Stomach smooth muscle (tissue), 2 donors: ENCODE data around the gene CD3E.
"Not testable (repeated sequence)": the region's sequence is repeated elsewhere in the genome, so short reads cannot be mapped to it uniquely, and the experiment has no call there.

Experiments used
- H3K27ac ChIP-seq: one replicate; pipeline ENCODE4 v1.7.0; 2013; ENCODE audit warnings: mild to moderate bottlenecking, low read length, inconsistent platforms
- H3K27me3 ChIP-seq, 2 donors: one replicate each; pipeline ENCODE4 v1.7.0; 2013; ENCODE audit warnings: low read length in 2 of 2; ENCODE audit not compliant: insufficient read depth in 2 of 2, control insufficient read depth in 1 of 2
- H3K36me3 ChIP-seq, 2 donors: one replicate each; pipeline ENCODE4 v1.7.0; 2013; ENCODE audit warnings: low read length in 2 of 2; ENCODE audit not compliant: control insufficient read depth in 2 of 2, insufficient read depth in 2 of 2
- H3K4me1 ChIP-seq: one replicate; pipeline ENCODE4 v1.7.0; 2013; ENCODE audit warnings: low read length; ENCODE audit not compliant: control insufficient read depth, insufficient read depth
- H3K4me3 ChIP-seq, 2 donors: one replicate each; pipeline ENCODE4 v1.7.0; 2013; ENCODE audit warnings: low read length in 2 of 2
- H3K9ac ChIP-seq, 2 donors: one replicate each; pipeline ENCODE4 v1.7.0; 2013; ENCODE audit warnings: low read length in 2 of 2, mild to moderate bottlenecking in 1 of 2
- H3K9me3 ChIP-seq, 2 donors: one replicate each; pipeline ENCODE4 v1.7.0; 2013; ENCODE audit warnings: low read length in 2 of 2; ENCODE audit not compliant: control insufficient read depth in 2 of 2
- donor health status: healthy.
- donor health status: Pancreatic carcinoma.

The CD3E gene

DNA sequence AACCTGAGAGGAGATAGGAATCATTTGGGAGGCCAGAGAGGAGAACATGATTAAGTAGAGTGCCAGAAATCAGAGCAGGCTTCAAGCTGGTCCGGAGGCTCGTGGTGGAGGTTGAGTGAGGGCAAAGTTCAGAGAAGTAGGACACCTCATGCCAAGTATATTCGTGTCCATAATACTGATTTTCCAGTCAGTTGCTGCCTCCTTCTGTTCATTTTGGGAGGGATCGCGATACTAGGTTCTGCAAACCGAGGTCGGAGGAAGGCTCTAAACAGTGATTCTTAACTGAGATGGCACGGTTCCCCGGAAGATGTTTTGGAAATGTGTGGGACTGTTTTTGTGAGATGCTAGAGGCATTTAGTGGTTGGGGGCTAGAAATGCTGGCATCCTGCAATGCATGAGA, 13.6 kb upstream of the CD3E start:
- H3K4me3 ChIP-seq = no peak overlapping the region
- no peak overlapping the region for H3K27ac ChIP-seq
- no peaks in the 10 kb centered on the region for H3K27me3 ChIP-seq
- H3K9me3 ChIP-seq = no peaks in the 10 kb centered on the region
- H3K36me3 ChIP-seq = no peaks in the 10 kb centered on the region
- no peak overlapping the region for H3K9ac ChIP-seq
- no peaks in the 10 kb centered on the region for H3K4me1 ChIP-seq

DNA sequence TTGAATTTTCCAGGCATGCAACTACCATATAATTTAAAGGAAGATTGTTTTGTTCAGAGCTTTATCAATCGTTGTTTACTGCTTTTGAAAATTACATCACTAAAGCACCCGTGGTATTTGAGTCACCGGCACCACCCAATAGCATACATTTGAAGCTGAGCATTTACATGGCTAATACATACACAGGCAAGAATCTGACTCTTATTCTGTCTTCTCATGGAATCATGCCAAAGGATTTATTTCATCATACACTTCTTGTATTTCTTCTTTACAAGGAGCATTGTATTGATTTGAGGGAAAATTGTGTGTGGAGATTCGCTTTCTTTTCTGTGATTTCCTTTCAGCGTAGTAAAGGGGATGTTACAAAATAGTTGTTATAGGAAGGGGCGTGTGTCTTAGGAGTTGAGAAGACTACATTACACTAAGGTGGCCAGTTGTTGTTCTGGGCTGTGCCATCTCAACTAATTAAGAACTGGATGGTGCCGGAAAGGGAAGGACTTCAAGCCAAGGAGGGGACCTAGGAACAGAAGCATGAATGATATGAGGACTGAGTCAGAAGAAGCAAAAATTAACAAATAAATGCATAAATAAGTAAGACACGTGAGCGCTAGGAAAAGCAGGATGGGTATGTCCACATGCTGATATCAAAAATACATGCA, 12.9 kb upstream of the CD3E start:
- no peak overlapping the region for H3K9ac ChIP-seq
- H3K27me3 ChIP-seq = no peaks in the 10 kb centered on the region

DNA sequence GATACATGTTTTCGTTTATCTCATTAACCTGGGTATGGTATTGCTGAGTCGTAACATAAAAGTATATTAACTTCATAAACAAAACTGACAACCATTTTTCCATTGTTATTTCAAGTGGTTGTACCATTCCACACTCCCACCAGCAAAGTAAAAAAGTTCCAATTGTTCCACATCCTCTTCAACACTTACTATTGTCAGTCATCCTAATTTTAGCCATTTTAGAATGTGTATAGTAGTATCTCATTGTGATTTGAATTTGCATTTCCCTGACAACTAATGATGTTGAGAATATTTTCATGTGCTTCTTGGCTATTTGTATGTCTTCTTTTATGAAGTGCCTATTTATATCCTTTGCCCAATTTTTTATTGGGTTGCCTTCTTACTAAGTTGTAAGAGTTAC, 10.5 kb upstream of the CD3E start:
- no peaks in the 10 kb centered on the region for H3K4me1 ChIP-seq
- H3K36me3 ChIP-seq = no peaks in the 10 kb centered on the region
- no peak overlapping the region for H3K27ac ChIP-seq
- no peak overlapping the region for H3K4me3 ChIP-seq
- no peaks in the 10 kb centered on the region for H3K27me3 ChIP-seq
- no peak overlapping the region for H3K9ac ChIP-seq
- H3K9me3 ChIP-seq = no peaks in the 10 kb centered on the region

More for the DNA sequence above, 12.9 kb upstream of the CD3E start:
- H3K4me1 ChIP-seq = no peaks in the 10 kb centered on the region
- no peak overlapping the region for H3K4me3 ChIP-seq
- H3K9me3 ChIP-seq = no peaks in the 10 kb centered on the region
- H3K36me3 ChIP-seq = no peaks in the 10 kb centered on the region
- H3K27ac ChIP-seq = no peak overlapping the region

DNA sequence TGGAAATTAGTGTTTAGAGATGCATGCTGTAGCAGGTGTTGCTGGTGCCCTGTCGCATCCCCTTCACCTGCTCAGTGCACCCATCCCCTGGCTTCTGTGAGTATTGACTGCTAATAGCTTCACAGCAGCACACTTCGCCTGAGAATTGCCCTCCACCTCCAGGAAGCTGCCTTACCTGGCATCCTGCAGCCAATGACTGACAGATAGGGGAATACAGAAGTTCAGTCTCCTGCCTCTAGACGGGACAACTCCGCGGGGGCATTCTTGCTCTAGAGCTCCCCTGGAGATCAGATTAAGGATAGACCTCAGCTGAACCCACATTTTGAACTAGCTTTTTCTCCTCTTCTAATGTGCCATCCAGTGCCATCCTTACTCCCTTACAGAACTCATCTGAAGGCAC, 9.3 kb upstream of the CD3E start:
- no peaks in the 10 kb centered on the region for H3K9me3 ChIP-seq
- H3K27me3 ChIP-seq = no peaks in the 10 kb centered on the region
- no peak overlapping the region for H3K4me3 ChIP-seq
- H3K36me3 ChIP-seq = no peaks in the 10 kb centered on the region
- no peak overlapping the region for H3K27ac ChIP-seq
- no peak overlapping the region for H3K9ac ChIP-seq
- H3K4me1 ChIP-seq = no peaks in the 10 kb centered on the region

DNA sequence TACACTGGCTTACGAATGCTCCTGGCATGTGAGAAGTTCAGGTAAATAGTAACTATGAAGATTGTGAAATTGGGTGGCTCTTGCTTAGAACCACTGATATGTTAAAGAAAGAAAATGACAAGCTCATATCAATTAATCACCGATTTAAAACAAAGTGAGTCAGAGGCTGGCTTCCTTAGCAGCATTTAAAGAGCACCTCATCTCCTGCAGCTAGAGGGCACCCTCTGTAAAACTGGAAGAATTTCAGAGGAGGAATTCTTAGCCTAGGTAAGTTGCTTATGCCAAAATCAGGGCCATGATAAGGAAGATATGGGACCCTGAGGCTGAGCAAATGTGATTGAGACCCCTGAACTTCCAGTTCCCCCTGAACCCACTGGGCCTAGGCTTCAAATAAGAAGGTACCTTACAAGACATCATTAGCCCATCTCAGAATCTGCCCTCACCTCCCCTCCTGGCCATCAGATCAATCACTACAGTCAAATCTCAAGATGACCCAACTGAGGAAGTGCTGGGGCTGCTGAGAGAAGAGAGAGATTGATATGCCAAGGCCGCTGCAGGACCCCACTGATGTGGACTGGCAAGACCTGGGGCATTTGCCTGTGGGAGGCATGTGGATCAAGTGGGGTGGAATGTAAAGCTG, 8.6 kb upstream of the CD3E start:
- Histone ChIP-seq H3K27me3 (no peaks in the 10 kb centered on the region), H3K4me1 (no peaks in the 10 kb centered on the region), H3K9me3 (no peaks in the 10 kb centered on the region), H3K36me3 (no peaks in the 10 kb centered on the region), H3K27ac (no peak overlapping the region), H3K9ac (no peak overlapping the region), H3K4me3 (no peak overlapping the region)

DNA sequence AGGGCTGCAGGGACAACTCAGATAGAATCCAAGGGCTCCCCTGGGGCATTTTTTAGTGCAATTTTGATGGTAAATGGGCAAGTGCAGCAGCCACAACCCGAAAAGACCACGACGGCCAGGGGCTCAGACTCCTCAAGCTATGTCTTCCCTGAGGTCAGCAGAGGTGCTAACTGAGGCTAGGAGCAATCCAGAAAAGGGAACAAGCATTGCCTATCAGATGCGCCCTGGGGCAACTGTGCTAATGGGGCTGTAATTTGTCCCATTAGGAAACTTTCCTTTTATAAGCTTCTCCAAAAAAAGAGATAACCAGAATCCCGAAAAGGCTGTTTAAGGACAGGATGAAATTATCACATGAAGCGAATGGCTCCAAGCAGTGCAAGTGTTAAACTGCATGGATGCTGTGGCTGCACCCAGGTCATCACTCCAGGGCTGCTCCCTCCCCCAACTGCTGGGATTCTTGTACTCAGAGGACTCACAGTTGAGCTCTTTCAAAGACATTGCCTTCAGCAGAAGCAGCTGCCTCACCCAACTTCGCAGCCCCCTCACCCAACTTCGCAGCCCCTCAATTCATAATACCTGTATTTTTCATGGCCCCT, 2.8 kb upstream of the CD3E start:
- Histone ChIP-seq H3K9me3 (no peaks in the 10 kb centered on the region), H3K9ac (no peak overlapping the region), H3K4me3 (no peak overlapping the region), H3K27ac (no peak overlapping the region), H3K27me3 (peaks cover 3 to 4% of the 10 kb centered on the region in 2 donors), H3K36me3 (no peaks in the 10 kb centered on the region), H3K4me1 (no peaks in the 10 kb centered on the region)

DNA sequence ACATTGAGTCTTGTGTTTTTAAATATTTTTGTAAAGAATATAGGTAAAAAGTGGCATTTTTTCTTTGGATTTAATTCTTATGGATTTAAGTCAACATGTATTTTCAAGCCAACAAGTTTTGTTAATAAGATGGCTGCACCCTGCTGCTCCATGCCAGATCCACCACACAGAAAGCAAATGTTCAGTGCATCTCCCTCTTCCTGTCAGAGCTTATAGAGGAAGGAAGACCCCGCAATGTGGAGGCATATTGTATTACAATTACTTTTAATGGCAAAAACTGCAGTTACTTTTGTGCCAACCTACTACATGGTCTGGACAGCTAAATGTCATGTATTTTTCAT, 333 bp upstream of the CD3E start:
- Histone ChIP-seq H3K4me1 (no peaks in the 10 kb centered on the region), H3K36me3 (no peaks in the 10 kb centered on the region), H3K27me3 (peaks cover 4 to 6% of the 10 kb centered on the region in 2 donors), H3K27ac (no peak overlapping the region), H3K9me3 (no peaks in the 10 kb centered on the region), H3K4me3 (no peak overlapping the region), H3K9ac (no peak overlapping the region)

DNA sequence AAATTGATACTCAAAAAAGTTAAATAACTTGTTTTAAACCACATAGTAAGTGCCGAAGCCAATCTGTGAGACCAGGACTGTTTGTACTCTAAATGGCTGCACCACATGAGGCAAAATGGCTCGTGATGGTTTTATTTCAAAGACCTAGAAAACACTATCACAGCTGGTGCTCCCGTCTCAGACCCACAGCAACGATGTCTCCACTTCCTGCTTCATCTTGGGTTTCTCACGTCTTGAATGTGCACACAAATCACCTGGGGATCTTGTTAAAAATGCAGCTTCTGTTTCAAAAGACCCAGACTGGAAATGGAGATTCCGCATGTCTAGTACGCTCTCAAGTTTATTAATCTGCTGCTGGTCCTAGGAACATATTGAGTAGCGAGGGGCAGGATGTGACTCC, 1.2 kb downstream of the CD3E start:
- Histone ChIP-seq H3K4me1 (no peaks in the 10 kb centered on the region), H3K9ac (no peak overlapping the region), H3K4me3 (no peak overlapping the region), H3K27me3 (peaks cover 4 to 6% of the 10 kb centered on the region in 2 donors), H3K36me3 (no peaks in the 10 kb centered on the region), H3K27ac (no peak overlapping the region), H3K9me3 (no peaks in the 10 kb centered on the region)

DNA sequence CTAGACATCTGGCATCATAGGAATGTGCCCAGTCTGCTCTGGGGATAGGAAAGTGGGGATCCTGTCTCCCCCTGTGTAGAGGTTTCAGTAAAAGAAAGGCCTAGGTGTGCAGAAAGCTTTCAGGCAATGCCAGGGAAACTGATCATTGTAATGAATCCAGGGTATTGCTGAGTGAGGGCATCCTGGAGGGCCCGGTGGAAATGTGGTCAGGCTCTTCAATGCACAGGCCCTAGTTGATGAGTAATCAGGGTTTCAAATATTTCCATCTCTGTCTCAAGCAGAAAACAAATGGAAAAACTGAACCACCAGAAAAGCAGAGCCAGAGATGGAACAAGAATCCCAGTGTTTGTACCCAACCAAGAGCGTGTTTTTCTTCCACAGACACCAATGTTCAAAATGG, 2.0 kb downstream of the CD3E start:
- H3K4me3 ChIP-seq = no peak overlapping the region

DNA sequence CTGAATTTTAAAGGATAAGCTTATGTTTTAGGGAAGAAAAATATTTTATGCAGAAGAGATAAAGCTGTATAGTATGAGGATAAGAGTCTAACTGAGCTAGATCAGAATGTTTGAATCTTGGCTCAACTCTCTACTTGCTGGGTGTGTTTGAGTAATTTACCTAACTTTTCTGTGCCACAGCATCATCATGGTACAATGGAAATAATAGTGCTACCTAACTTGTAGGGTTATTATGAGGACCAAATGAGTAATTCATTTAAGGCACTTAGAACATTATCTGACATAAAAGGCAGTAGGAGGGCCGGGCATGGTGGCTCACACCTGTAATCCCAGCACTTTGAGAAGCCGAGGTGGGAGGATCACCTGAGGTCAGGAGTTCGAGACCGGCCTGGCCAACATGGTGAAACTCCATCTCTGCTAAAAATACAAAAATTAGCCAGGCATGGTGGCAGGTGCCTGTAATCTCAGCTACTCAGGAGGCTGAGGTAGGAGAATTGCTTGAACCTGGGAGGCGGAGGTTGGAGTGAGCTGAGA, 4.5 kb downstream of the CD3E start:
- H3K4me1 ChIP-seq, H3K9me3 ChIP-seq, H3K36me3 ChIP-seq, H3K4me3 ChIP-seq, H3K27ac ChIP-seq, H3K9ac ChIP-seq: not testable (repeated sequence)
- peaks cover 16 to 21% of the 10 kb centered on the region in 2 donors for H3K27me3 ChIP-seq

More for the DNA sequence above, 2.0 kb downstream of the CD3E start:
- Histone ChIP-seq H3K9ac (no peak overlapping the region), H3K4me1 (no peaks in the 10 kb centered on the region), H3K27ac (no peak overlapping the region), H3K27me3 (peaks cover 4 to 6% of the 10 kb centered on the region in 2 donors), H3K9me3 (no peaks in the 10 kb centered on the region), H3K36me3 (no peaks in the 10 kb centered on the region)

DNA sequence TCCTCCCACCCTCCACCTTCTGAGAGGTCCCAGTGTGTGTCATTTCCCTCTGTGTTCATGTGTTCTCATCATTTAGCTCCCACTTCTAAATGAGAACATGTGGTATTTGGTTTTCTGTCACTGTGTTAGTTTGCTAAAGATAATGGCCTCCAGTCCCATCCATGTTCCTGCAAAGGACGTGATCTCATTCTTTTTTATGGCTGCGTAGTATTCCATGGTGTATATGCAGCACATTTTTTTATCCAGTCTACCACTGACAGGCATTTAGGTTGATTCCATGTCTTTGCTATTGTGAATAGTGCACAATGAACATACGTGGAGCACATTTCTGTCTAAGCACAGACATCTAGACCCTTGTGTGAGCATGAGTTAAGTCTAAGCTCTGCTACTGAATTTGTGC, 5.7 kb downstream of the CD3E start:
- Histone ChIP-seq H3K4me1 (peaks cover 3% of the 10 kb centered on the region), H3K4me3 (no peak overlapping the region), H3K27me3 (peaks cover 21 to 27% of the 10 kb centered on the region in 2 donors), H3K27ac (no peak overlapping the region), H3K9ac (no peak overlapping the region), H3K9me3 (no peaks in the 10 kb centered on the region), H3K36me3 (no peaks in the 10 kb centered on the region)
